HL-60 (cell line): ENCODE measurements around the gene L1CAM.

ENCODE experiments used
- GABPA ChIP-seq: IDR thresholded peaks from 2 replicates; pipeline ENCODE4 v1.6.1; 2012; ENCODE audit warnings: low read depth
- POLR2AphosphoS5 ChIP-seq: IDR thresholded peaks from 2 replicates; pipeline ENCODE4 v1.6.1; 2012; ENCODE audit warnings: low read depth
- REST ChIP-seq: IDR thresholded peaks from 2 replicates; pipeline ENCODE4 v1.6.1; 2012; ENCODE audit warnings: low read depth; ENCODE audit not compliant: insufficient replicate concordance
- SPI1 ChIP-seq: IDR thresholded peaks from 2 replicates; pipeline ENCODE4 v1.6.1; 2012; ENCODE audit warnings: low read depth, mild to moderate bottlenecking, borderline replicate concordance
- TF ChIP-seq, protein P1 (sequence below): IDR thresholded peaks from one replicate; pipeline ENCODE4 v1.5.1; 2011; ENCODE audit warnings: low read length, control low read depth, inconsistent platforms; ENCODE audit not compliant: insufficient read depth

- TF ChIP-seq, protein P1, sequence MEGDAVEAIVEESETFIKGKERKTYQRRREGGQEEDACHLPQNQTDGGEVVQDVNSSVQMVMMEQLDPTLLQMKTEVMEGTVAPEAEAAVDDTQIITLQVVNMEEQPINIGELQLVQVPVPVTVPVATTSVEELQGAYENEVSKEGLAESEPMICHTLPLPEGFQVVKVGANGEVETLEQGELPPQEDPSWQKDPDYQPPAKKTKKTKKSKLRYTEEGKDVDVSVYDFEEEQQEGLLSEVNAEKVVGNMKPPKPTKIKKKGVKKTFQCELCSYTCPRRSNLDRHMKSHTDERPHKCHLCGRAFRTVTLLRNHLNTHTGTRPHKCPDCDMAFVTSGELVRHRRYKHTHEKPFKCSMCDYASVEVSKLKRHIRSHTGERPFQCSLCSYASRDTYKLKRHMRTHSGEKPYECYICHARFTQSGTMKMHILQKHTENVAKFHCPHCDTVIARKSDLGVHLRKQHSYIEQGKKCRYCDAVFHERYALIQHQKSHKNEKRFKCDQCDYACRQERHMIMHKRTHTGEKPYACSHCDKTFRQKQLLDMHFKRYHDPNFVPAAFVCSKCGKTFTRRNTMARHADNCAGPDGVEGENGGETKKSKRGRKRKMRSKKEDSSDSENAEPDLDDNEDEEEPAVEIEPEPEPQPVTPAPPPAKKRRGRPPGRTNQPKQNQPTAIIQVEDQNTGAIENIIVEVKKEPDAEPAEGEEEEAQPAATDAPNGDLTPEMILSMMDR = no peak
- no peak for TF ChIP-seq REST
- TF ChIP-seq GABPA = no peak
- no peak for TF ChIP-seq POLR2AphosphoS5
- TF ChIP-seq SPI1 = no peak
These were observed 4.7 kb downstream of the L1CAM start for GRCh38 chrX:153881281-153881680.
